Astrocyte of the cerebellum (primary cell): ENCODE results near the gene PDSS2.

Experiments used
- DNase-seq: peaks from one replicate; pipeline ENCODE4 v3.0.0-alpha.2; 2011; ENCODE audit warnings: low read depth
- H3K4me3 ChIP-seq: 2 replicates; pipeline ENCODE4 v1.5.1; 2011; ENCODE audit warnings: mild to moderate bottlenecking, low read depth, low read length, moderate library complexity
- in situ Hi-C: cut with HindIII; loops from 2 replicates; pipeline ENCODE4 v1.10.0; 2017; ENCODE audit warnings: low sequenced_read_pairs
- TF ChIP-seq, protein P1 (sequence below): IDR thresholded peaks from 2 replicates; pipeline ENCODE4 v1.5.1; 2012; ENCODE audit warnings: low read length, low read depth, moderate library complexity, mild to moderate bottlenecking; ENCODE audit errors: missing control alignments

PDSS2 gene

DNA sequence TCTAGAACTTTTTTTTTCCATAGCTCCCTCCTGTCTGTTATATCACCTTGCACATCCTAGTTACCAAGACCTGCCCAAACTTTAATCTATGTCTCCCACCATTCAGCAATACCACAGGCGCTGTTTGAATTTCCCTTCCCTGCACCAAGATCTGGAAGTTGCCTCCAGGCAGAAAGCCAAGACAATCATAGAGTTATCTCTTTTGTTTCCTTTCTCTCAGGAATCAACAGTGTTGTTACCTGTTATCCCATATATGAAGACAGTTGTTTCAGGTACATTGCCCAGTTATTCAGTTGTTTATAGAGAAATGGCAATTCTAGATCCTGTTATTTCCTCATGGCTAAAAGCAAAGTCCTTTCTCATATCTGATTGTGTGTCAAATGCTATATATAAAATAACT, 63.2 kb downstream of the PDSS2 start:
- DNase-seq = no peak
- TF ChIP-seq, protein P1, sequence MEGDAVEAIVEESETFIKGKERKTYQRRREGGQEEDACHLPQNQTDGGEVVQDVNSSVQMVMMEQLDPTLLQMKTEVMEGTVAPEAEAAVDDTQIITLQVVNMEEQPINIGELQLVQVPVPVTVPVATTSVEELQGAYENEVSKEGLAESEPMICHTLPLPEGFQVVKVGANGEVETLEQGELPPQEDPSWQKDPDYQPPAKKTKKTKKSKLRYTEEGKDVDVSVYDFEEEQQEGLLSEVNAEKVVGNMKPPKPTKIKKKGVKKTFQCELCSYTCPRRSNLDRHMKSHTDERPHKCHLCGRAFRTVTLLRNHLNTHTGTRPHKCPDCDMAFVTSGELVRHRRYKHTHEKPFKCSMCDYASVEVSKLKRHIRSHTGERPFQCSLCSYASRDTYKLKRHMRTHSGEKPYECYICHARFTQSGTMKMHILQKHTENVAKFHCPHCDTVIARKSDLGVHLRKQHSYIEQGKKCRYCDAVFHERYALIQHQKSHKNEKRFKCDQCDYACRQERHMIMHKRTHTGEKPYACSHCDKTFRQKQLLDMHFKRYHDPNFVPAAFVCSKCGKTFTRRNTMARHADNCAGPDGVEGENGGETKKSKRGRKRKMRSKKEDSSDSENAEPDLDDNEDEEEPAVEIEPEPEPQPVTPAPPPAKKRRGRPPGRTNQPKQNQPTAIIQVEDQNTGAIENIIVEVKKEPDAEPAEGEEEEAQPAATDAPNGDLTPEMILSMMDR = no peak
- in situ Hi-C loops = no loop called here
- no peak overlapping the region for H3K4me3 ChIP-seq

DNA sequence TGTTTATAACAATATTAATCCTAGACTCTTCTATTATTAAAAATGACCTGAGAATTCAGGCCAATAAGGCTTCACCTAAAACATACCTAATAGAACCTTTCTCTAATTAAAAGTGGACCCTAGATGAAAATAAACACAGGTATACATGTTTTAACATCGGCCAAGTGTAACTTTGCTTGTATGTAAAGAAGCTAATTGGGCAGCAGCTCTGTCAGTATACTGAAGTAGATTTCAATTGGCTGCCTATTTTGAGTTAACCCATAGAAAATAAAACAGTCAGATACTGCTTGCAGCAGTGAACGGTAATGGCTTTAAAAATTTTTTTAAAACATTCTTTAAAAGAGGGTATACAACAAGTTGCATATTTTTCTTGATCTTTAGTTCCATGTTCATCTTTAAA, 67.3 kb downstream of the PDSS2 start:
- TF ChIP-seq, protein P1 = no peak
- no peak overlapping the region for H3K4me3 ChIP-seq
- DNase-seq = no peak
- in situ Hi-C loops = no loop called here

DNA sequence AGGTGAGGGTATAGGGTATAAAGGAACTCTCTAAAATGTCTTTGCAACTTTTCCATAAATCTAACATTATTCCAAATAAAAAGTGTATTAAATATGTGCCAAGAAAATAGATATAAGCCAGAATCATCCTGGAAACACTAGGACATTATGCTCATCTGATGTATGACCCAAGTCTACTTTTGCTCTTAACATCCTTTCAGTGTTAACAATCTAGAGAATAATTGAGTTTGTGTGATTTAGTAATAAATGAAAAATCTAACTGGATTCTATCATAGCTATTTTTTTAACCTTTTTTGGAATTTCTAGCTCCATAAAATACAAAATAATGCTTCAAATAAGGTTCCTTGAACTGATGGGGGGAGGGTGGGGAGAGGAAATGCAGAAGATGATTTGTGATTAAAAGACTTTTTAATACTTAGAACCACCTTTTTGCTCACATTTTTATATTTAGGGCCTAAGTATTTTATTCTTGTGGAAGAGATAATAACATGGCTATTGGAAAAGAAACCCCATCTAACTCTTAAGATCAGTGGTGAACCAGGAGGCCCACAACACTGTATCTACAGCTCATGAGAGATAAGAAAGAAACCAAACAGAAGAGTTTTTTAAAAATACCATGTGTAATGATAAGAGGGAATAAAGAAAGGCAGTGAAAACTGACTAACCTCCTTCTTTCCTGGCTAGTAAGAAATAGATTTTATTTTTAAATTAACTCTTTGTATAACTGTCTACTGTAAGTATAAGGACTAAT, 68.5 kb downstream of the PDSS2 start:
- in situ Hi-C loops = no loop called here
- no peak overlapping the region for H3K4me3 ChIP-seq

DNA sequence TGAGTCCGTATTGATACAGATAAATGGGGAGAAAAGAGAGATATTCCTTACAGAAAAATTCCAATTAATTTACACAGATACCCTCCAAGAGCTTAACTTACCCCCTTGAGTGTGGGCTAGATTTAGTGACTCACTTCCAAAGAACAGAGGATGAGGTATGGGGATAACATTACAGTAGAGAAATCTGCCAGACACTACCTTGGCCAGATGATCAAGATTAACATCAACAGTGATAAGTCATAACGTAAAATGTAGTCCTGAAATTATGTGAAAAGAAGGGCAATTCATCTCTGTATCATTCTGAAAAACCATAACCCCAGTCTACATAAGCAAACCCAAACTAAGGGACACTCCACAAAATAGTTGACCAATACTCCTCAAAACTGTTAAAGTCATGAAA, 69.3 kb downstream of the PDSS2 start:
- in situ Hi-C loops = no loop called here
- no peak overlapping the region for H3K4me3 ChIP-seq
- DNase-seq = no peak
- TF ChIP-seq, protein P1 = no peak

More for the DNA sequence above, 68.5 kb downstream of the PDSS2 start:
- DNase-seq = no peak
- TF ChIP-seq, protein P1 = no peak

DNA sequence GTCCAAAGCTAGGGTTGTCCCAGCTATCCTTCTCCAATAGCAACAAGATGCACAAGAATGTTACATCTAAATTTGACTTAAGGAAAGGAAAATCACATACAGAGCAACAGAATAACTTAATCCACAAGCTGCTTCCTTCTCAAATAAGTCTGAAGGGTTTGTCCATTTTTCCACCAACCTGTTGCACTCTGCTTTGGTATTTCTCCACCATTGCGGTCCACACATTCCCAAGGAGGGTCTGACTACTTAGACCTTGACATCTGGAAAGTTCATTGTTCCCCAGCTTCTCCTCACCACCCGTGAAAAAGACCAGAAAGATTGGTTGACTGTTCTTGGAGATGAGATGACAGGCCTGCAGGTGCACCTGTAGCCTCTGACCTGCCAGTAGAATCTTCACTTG, 72.5 kb downstream of the PDSS2 start:
- in situ Hi-C loops = no loop called here
- TF ChIP-seq, protein P1 = no peak
- no peak for DNase-seq
- no peak overlapping the region for H3K4me3 ChIP-seq

DNA sequence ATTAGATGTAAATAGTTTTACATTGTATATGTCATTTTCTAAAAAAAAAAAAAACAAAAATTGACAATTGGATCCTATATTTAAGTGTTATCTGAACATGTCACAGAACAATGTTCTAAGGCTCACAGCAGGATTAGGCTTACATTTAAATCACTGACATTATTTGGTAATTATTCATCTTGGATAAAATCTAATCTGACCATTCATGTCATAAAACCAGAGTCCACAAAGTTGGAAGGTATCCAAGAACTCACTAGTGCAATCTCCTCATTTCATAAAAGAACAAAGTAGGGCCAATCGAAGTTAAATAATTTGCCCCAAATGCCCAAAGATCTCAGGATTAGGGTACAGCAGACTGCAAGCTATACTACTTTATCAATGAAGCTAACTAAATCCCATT, 73.0 kb downstream of the PDSS2 start:
- TF ChIP-seq, protein P1 = no peak
- in situ Hi-C loops = no loop called here
- no peak overlapping the region for H3K4me3 ChIP-seq
- peak; percentile 13 for DNase-seq

DNA sequence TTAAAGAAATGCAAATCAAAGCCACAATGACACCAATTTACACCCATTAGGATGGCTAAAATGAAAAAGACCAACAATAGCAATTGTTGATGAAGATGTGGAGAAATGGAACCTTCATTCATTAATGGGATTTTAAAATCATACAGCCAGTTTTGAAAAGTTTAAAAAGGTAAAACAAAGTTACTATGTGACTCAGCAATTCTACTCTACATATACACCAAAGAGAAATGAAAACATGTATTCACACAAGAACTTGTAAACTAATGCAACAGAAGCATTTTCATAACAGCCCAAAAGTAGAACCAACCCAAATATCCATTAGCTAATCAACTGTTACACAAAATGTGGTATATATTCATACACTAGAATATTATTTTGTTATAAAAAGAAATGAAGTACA, 75.7 kb downstream of the PDSS2 start:
- TF ChIP-seq, protein P1 = no peak

More for the DNA sequence above, 75.7 kb downstream of the PDSS2 start:
- no peak overlapping the region for H3K4me3 ChIP-seq
- in situ Hi-C loops = no loop called here
- no peak for DNase-seq
